IMR-90 (cell line): ENCODE data around the gene TTC31. TPM values are rescaled to one million over a fixed set of nuclear protein-coding genes. Genes with fewer than 3 reads are reported as not detected.

ENCODE experiments used
- ATAC-seq: fragments of 200-7000 bp; cut with Tn5 transposase; 2 replicates; pipeline ENCODE4 v1.9.1; 2020; ENCODE audit warnings: low read depth, mild to moderate bottlenecking, moderate library complexity
- BruUV-seq: library from RNA; stranded (reverse); fragments of 400-500 nt; replicated peaks from 2 replicates; lab custom pipeline; 2021; lab: Mats Ljungman, UMichigan
- CTCF ChIA-PET: fragments of 300-600 bp; formaldehyde crosslinking; extraction: SDS; loops from one replicate; lab custom pipeline; 2021; ENCODE audit warnings: antibody characterized with exemption; lab: Yijun Ruan, JAX
- POLR2A ChIA-PET: fragments of 300-600 bp; sonication (Branson Sonifier 250); formaldehyde crosslinking; loops from one replicate; lab custom pipeline; 2022; ENCODE audit warnings: antibody characterized with exemption; ENCODE audit not compliant: unreplicated experiment; lab: Charles Lee
- DNase-seq: peaks from one replicate; pipeline ENCODE4 v3.0.0; 2013
- H2AFZ ChIP-seq: replicated peaks from 2 replicates; pipeline ENCODE3; 2013; ENCODE audit warnings: low read length, mild to moderate bottlenecking; ENCODE audit not compliant: poor library complexity
- H2AK5ac ChIP-seq: 2 replicates; pipeline ENCODE4 v1.6.1; 2013; ENCODE audit warnings: low read depth, low read length, inconsistent platforms
- H2AK9ac ChIP-seq: replicated peaks from 2 replicates; pipeline ENCODE3; 2013; ENCODE audit warnings: mild to moderate bottlenecking, low read depth, low read length, moderate library complexity; ENCODE audit not compliant: poor library complexity
- H2BK120ac ChIP-seq: 2 replicates; pipeline ENCODE4 v1.6.1; 2013; ENCODE audit warnings: low read depth, low read length, inconsistent platforms
- H2BK15ac ChIP-seq: 3 replicates; pipeline ENCODE4 v1.6.1; 2013; ENCODE audit warnings: low read depth, low read length, inconsistent platforms
- H2BK20ac ChIP-seq: 2 replicates; pipeline ENCODE4 v1.6.1; 2013; ENCODE audit warnings: low read depth, mild to moderate bottlenecking, inconsistent platforms, low read length, moderate library complexity
- H2BK5ac ChIP-seq: 2 replicates; pipeline ENCODE4 v1.6.1; 2013; ENCODE audit warnings: mild to moderate bottlenecking, low read depth, low read length, inconsistent platforms; ENCODE audit not compliant: poor library complexity, severe bottlenecking
- H3K14ac ChIP-seq: replicated peaks from 2 replicates; pipeline ENCODE4 v1.6.1; 2013; ENCODE audit warnings: low read depth, low read length, inconsistent platforms
- H3K18ac ChIP-seq: 2 replicates; pipeline ENCODE4 v1.6.1; 2013; ENCODE audit warnings: low read depth, low read length, control low read depth
- H3K23ac ChIP-seq: 2 replicates; pipeline ENCODE4 v1.6.1; 2013; ENCODE audit warnings: low read depth, low read length, inconsistent platforms
- H3K27ac ChIP-seq: 2 replicates; pipeline ENCODE4 v1.5.1; 2013; ENCODE audit warnings: mild to moderate bottlenecking, control low read depth, low read length; ENCODE audit not compliant: insufficient read depth
- H3K27me3 ChIP-seq: 2 replicates; pipeline ENCODE4 v1.6.1; 2013; ENCODE audit warnings: low read length; ENCODE audit not compliant: control insufficient read depth, insufficient read depth
- H3K36me3 ChIP-seq: 2 replicates; pipeline ENCODE4 v1.6.1; 2013; ENCODE audit warnings: low read length, mixed read lengths; ENCODE audit not compliant: control insufficient read depth, insufficient read depth
- H3K4ac ChIP-seq: 2 replicates; pipeline ENCODE4 v1.6.1; 2013; ENCODE audit warnings: low read depth, low read length, inconsistent platforms
- H3K4me1 ChIP-seq: 2 replicates; pipeline ENCODE4 v1.6.1; 2013; ENCODE audit warnings: low read length, mixed read lengths; ENCODE audit not compliant: control insufficient read depth, insufficient read depth
- H3K4me2 ChIP-seq: 2 replicates; pipeline ENCODE4 v1.6.1; 2013; ENCODE audit warnings: low read depth, mild to moderate bottlenecking, control low read depth, low read length, moderate library complexity
- H3K4me3 ChIP-seq: 2 replicates; pipeline ENCODE4 v1.5.1; 2013; ENCODE audit warnings: low read depth, mild to moderate bottlenecking, control low read depth, low read length, moderate library complexity; ENCODE audit not compliant: insufficient read depth
- H3K56ac ChIP-seq: 2 replicates; pipeline ENCODE4 v1.6.1; 2013; ENCODE audit warnings: low read length, inconsistent platforms; ENCODE audit not compliant: insufficient read depth; ENCODE audit errors: extremely low read depth
- H3K79me1 ChIP-seq, 2 experiments: 2 replicates each; pipeline ENCODE4 v1.6.1; 2013; ENCODE audit warnings: low read length in 2 of 2, inconsistent platforms in 1 of 2, low read depth in 1 of 2
- H3K9ac ChIP-seq: 2 replicates; pipeline ENCODE4 v1.6.1; 2013; ENCODE audit warnings: low read depth, low read length, control low read depth
- H3K9me1 ChIP-seq: 2 replicates; pipeline ENCODE4 v1.6.1; 2013; ENCODE audit warnings: low read length, inconsistent platforms; ENCODE audit not compliant: insufficient read depth
- H3K9me3 ChIP-seq: 2 replicates; pipeline ENCODE4 v1.6.1; 2013; ENCODE audit warnings: low read length; ENCODE audit not compliant: control insufficient read depth, insufficient read depth
- H4K20me1 ChIP-seq: 2 replicates; pipeline ENCODE4 v1.6.1; 2013; ENCODE audit warnings: low read length, inconsistent platforms; ENCODE audit not compliant: insufficient read depth
- H4K5ac ChIP-seq: 2 replicates; pipeline ENCODE4 v1.6.1; 2013; ENCODE audit warnings: mild to moderate bottlenecking, low read depth, low read length, control low read depth
- H4K8ac ChIP-seq, 2 experiments: 2 replicates each; pipeline ENCODE4 v1.6.1; 2013; ENCODE audit warnings: low read depth in 2 of 2, low read length in 2 of 2, control low read depth in 1 of 2, inconsistent platforms in 1 of 2
- H4K91ac ChIP-seq: 2 replicates; pipeline ENCODE4 v1.6.1; 2013; ENCODE audit warnings: low read depth, low read length, inconsistent platforms; ENCODE audit not compliant: insufficient read depth
- BHLHE40 ChIP-seq: fragments of 150-350 bp; IDR thresholded peaks from 2 replicates; pipeline ENCODE4 v1.6.1; 2016; ENCODE audit warnings: mild to moderate bottlenecking, low read depth, low read length
- FOS ChIP-seq: fragments of 150-350 bp; IDR thresholded peaks from 2 replicates; pipeline ENCODE4 v1.6.1; 2016; ENCODE audit warnings: low read depth, low read length
- MAZ ChIP-seq: IDR thresholded peaks from 2 replicates; pipeline ENCODE4 v1.6.1; 2012; ENCODE audit warnings: low read depth, mild to moderate bottlenecking, low read length, improper control_type of control experiment, moderate library complexity, borderline replicate concordance
- MXI1 ChIP-seq: IDR thresholded peaks from 2 replicates; pipeline ENCODE4 v1.6.1; 2012; ENCODE audit warnings: low read depth, mild to moderate bottlenecking, low read length, moderate library complexity, borderline replicate concordance
- NFE2L2 ChIP-seq: fragments of 150-350 bp; IDR thresholded peaks from 2 replicates; pipeline ENCODE4 v1.6.1; 2016; ENCODE audit warnings: low read depth, mild to moderate bottlenecking, low read length
- RAD21 ChIP-seq: IDR thresholded peaks from 2 replicates; pipeline ENCODE4 v1.6.1; 2012; ENCODE audit warnings: low read length, improper control_type of control experiment
- WGBS, 2 experiments: methylation state at CpG; one replicate each; pipeline versions ENCODE4 v1.1.5 to v1.1.7; 2013; ENCODE audit warnings: missing lambda C conversion rate in 2 of 2; ENCODE audit not compliant: insufficient read length in 1 of 2; ENCODE audit errors: extremely low coverage in 2 of 2; 5-methylcytosine and 5-hydroxymethylcytosine counted together
- dilution Hi-C: fragments of 300-500 bp; cut with HindIII; formaldehyde crosslinking; loops from one replicate; pipeline ENCODE4 v1.14.3; 2018; ENCODE audit warnings: low sequenced_read_pairs; ENCODE audit not compliant: unreplicated experiment
- in situ Hi-C: fragments of 300-500 bp; cut with MboI; formaldehyde crosslinking; loops from 3 replicates; pipeline ENCODE4 v1.14.3; 2019; ENCODE audit warnings: low sequenced_read_pairs, inconsistent platforms, mixed read lengths
- intact Hi-C: fragments of 100-400 bp; cut with micrococcal nuclease; formaldehyde crosslinking; loops from 2 replicates; pipeline ENCODE4 v1.10.0; 2022
- polyA plus RNA-seq, 3 experiments: library from polyadenylated mRNA; depleted of rRNA; stranded (reverse); fragments of >200 nt; gene quantifications; 2 replicates each; pipeline ENCODE4 v1.2.3, GENCODE V29; 2012; ENCODE audit warnings: low replicate concordance in 1 of 3
- total RNA-seq: library from RNA; depleted of rRNA; stranded (reverse); fragments of >200 nt; gene quantifications from 2 replicates; pipeline ENCODE4 v1.2.3, GENCODE V29; 2012

TTC31 gene
- total and polyA plus RNA-seq, 2 of the 4 experiments (the other 2 are of a cell fraction), result 6.3 to 18.8 TPM

- Histone ChIP-seq H3K36me3 (peaks cover 37% of the 10 kb centered on the region), H4K20me1 (peaks cover 13% of the 10 kb centered on the region), H3K14ac (no peak overlapping the region), H3K4me3 (no peak overlapping the region), H2BK5ac (no peak overlapping the region), H3K27me3 (no peaks in the 10 kb centered on the region), H3K9ac (peak overlapping the region; percentile 90; the same call in 1 of the 2 replicates), H3K4me1 (peaks cover 12% of the 10 kb centered on the region), H4K5ac (peak overlapping the region; percentile 38; the same call in 1 of the 2 replicates), H4K8ac (peak overlapping the region in 1 of 2 experiments; percentile 71; a peak in 1 of 4 replicates), H2AFZ (no peak overlapping the region), H2AK5ac (peak overlapping the region; percentile 61; the same call in 1 of the 2 replicates), H3K23ac (no peak overlapping the region), H2BK15ac (no peak overlapping the region), H3K18ac (no peak overlapping the region), H4K91ac (no peak overlapping the region; the same call in 1 of the 2 replicates), H2AK9ac (peak overlapping the region; percentile 100), H2BK20ac (no peak overlapping the region), H3K9me1 (peaks cover 17% of the 10 kb centered on the region), H3K4ac (0 out of 2 replicates have a peak overlapping the region, but pooled peaks have one; percentile 89), H3K79me1 (peaks cover 32 to 49% of the 10 kb centered on the region in 2 experiments), H3K9me3 (no peaks in the 10 kb centered on the region), H3K27ac (no peak overlapping the region), H2BK120ac (no peak overlapping the region), H3K56ac (no peak overlapping the region), H3K4me2 (no peak overlapping the region)
- intact Hi-C loops, result no loop called here
- WGBS, 2 experiments, result 81% methylated on average over 3 of the region's 7 CpGs; no CpG with 5 or more reads in 1 of the 2 experiments
- dilution Hi-C loops, result no loop called here
- POLR2A ChIA-PET, result no interaction called here
- no peak for DNase-seq
- ATAC-seq, result no peak
- CTCF ChIA-PET, result interaction anchor here (1.3 to 3.0 kb wide), 2 partner anchors 48 to 56 kb away, joined by 3 to 14 read pairs; no protein-coding TSS in a partner anchor
- BruUV-seq, result no TSS peak
- in situ Hi-C loops, result no loop called here
- TF ChIP-seq RAD21 (no peak), NFE2L2 (no peak), BHLHE40 (no peak), MAZ (no peak), MXI1 (no peak), FOS (no peak)
Observed at GRCh38 chr2:74531666-74532065, 48.8 kb downstream of the TTC31 start.
